HG03342 (cell line): ENCODE measurements around the gene TAF3.
A peak's percentile ranks its signal among the peaks of the same experiment; 100 is the strongest.

Experiments used
- ATAC-seq: cut with Tn5 transposase; IDR thresholded peaks from one replicate; pipeline ENCODE4 v1.9.1; 2021; ENCODE audit warnings: mild to moderate bottlenecking, moderate library complexity; ENCODE audit not compliant: unreplicated experiment

Gene TAF3

GRCh38 chr10:8054494-8055407, 236.4 kb downstream of the TAF3 start, which contains the start of gene GATA3:
Gene GATA3 (plus strand): TSS chr10:8054688. CDS start chr10:8055656, 968 bp downstream.
- ATAC-seq: peak; percentile 42

GRCh38 chr10:8055420-8056349, 237.4 kb downstream of the TAF3 start:
- ATAC-seq: no peak

GRCh38 chr10:8056378-8056777, 238.1 kb downstream of the TAF3 start:
- no peak for ATAC-seq

GRCh38 chr10:8056871-8057331, 238.6 kb downstream of the TAF3 start:
- ATAC-seq: peak; percentile 28

GRCh38 chr10:8057636-8058273, 239.4 kb downstream of the TAF3 start:
- ATAC-seq: no peak

DNA sequence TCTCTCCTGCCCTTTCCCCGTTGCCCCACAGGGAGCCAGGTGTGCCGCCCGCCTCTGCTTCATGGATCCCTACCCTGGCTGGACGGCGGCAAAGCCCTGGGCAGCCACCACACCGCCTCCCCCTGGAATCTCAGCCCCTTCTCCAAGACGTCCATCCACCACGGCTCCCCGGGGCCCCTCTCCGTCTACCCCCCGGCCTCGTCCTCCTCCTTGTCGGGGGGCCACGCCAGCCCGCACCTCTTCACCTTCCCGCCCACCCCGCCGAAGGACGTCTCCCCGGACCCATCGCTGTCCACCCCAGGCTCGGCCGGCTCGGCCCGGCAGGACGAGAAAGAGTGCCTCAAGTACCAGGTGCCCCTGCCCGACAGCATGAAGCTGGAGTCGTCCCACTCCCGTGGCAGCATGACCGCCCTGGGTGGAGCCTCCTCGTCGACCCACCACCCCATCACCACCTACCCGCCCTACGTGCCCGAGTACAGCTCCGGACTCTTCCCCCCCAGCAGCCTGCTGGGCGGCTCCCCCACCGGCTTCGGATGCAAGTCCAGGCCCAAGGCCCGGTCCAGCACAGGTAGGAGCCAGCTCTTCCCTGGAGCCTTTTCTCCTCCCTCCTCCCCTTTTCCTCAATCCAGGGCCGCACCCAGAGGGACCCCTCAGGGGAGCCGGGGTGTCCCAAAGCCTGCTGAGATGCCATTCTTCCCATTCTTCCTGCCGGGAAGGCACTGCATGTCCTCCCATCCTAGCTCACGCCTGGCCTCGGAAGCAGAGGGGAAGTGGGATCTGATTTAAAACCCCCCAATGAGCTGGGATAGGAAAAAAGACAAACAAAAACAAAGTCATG, 240.2 kb downstream of the TAF3 start:
- ATAC-seq: no peak

DNA sequence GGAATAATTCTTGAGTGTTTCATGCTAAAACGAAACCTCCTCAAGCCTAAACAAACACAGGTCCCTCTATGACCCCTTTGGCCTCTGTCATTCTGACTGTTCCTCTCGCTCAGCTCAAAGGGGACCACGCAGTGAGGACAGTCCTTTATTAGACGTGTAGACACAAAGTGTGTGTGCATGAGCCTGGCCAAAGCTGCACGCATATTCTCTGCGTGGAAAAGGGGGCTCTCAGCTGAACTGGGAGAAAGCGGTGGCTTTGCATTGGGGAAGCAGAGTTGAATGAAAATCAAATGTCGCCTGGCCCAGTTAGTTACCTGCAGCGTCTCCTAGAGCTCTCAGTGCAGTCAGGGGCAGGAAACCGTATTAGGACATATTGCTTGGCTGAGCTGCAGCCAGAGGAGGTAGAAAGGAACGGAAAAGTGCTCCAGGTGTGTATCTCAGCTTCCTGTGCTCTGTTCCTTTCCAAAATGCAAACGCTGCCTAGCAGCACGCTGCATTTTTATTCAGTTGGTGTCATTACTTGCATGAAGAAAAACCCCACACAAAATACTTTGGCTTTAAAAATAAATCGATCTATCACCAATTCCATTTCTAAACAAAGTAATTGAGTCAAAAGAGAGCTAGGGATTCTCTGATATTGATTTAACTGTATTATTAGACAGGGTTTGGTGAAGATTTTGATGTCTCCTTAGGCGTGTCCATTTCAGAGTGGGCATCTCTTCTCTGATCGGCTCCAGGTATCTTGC, 241.1 kb downstream of the TAF3 start:
- ATAC-seq: no peak

DNA sequence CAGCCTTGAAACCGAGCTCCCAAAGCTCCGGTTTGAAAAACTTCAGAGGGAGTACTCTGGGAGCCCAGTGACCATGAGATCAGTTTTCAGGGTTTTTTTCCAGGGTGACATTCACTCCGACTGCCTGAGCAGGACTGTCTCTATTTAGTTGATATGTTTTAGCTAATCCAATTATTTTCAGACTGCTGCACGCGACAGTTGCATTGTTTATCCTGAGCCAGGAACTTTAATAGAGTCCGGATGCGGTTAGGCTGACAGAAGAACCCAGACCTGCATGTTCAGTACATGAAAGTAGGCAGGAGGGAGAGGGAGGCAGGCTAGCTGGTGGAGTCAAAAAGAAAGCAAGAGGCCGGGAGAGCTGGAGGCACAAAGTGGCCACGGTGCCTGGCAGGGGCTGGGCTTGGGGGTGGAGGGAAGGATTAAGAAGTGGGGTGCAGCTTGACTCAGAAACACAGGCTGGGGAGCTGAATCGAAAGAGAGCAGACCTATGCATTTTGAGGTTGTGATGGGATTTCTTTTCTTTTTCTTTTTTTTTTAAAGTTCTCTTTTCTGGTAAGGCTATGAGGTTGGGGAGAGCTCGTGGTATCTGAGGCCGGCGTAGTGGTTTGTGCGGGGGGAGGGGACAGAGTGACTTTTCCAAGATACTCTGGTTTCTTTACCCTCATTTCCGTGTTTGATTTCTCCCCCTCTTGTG, 241.9 kb downstream of the TAF3 start:
- peak; percentile 39 for ATAC-seq

GRCh38 chr10:8060704-8061121, 242.4 kb downstream of the TAF3 start:
- no peak for ATAC-seq

DNA sequence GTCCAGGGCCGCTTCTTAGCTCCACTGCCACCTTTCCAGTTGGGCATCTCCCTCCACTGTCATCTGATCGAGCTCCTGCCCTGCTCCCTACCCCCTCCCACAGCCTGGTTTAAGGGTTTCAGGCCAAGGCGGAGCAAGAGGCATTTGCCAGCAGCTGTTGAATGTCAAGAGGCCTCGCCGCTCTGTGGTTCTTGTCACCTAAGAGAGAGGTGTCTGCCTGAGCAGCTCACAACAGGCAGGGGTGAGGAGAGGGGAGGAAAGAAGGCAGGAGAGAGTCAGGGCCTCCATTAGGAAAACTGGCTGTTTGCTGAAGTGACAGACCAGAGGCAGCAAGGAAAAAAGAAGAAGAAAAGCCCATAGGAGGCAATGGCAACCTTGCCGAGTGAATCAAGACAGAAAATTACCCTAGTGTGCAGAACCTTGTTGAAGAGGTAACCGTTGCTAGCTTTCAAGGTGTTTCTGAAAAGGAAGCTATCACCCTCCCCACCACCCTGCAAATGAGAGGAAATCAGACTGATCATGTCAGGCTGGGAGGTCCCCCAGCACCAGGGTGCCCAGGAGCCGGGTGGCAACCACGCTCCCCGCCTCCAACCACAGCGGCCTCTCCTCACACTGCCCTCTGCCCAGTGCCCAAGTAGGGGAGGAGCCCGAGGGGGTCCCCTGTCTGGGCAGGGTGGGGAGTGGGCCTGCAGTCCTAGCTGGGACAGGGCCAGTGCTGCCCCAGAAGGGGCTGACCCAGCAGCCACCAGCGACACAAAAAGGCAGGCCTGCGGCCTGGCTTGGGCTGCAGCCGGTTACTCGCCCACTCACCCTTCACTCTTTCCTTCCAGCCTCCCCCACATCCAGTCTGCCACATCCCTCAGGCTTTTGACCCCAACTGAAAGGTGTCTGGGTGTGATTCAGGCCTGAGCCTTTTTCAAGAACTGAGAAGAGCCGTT, 243.2 kb downstream of the TAF3 start:
- peak; percentile 22 for ATAC-seq

DNA sequence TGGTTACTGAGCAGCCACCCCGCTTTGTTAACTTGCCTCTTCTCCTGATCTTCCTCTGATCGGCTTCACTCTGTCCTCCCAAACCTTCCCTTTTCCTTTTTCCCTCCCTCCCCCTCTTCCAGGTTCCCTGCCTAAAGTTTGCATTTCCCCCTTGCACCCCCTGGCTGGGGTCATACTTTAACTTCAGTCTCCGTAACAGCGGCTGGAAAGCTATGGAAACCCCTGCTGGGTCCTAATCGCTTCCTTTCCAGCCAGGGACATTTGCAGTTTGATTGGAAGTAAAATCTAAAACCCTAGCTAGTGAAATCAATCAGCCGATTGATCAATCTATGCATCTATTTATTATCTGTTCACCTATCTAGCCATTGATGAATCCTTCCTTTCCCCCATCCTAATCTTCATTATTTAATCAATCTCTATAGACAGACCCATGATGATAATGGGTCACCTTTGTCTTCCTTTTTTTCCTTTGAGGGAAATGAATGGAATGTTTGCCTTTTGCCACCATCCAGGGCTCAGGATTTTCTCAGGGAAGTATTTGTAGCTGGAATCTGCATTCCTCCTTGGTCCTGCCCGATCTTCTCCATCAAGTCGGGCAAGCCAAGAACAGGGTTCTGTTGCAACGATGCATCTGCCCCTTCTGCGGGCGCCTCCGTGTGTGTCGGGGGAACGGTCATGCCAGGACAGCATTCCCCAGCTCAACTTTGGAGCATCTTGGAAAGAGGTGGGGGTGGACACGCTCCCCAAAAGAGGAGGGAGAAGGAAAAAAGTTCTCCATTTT, 245.0 kb downstream of the TAF3 start:
- ATAC-seq: no peak

DNA sequence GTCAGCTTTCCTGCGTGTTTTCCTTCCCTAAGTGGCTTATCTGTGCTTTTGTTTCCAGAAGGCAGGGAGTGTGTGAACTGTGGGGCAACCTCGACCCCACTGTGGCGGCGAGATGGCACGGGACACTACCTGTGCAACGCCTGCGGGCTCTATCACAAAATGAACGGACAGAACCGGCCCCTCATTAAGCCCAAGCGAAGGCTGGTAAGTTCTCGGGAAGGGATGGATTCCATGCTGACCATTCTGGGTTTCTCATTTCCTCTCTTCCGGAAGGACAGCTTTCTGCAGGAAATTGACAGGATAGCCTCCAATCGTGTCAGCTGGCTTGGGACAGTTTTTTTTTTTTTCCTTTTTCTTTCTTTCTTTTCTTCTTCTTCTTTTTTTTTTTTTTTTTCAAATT, 245.6 kb downstream of the TAF3 start:
- no peak for ATAC-seq

DNA sequence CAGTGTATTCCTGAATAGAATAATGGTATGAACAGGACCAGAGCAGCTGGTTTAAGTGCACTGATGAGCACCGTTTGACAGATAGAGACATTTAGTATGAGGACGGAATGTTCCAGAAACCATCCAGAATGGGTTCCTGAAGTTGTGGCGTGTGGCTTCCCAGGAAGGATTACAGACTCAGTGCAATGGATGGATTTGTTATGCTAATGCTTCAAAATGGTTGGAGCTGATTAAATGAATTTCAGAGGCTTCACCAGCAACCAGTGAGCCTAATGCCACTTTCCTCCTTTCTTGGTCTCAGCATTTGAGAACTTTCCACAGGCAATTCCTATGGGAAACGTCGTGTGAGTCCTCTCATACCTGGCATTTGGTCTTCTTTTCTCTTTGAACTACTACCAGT, 246.1 kb downstream of the TAF3 start:
- ATAC-seq: no peak

GRCh38 chr10:8065651-8066050, 247.3 kb downstream of the TAF3 start:
- no peak for ATAC-seq

GRCh38 chr10:8066124-8066523, 247.8 kb downstream of the TAF3 start:
- no peak for ATAC-seq
